Upper lobe of right lung (tissue), 1 donor: Measurements from ENCODE around the gene SVIL. TPM values are rescaled to one million over a fixed set of nuclear protein-coding genes. Genes with fewer than 3 reads are reported as not detected.
"Not testable (repeated sequence)": the region's sequence is repeated elsewhere in the genome, so short reads cannot be mapped to it uniquely, and the experiment has no call there.

Source experiments
- ATAC-seq: fragments of 200-7000 bp; cut with Tn5 transposase; one replicate; pipeline ENCODE4 v1.9.1; 2020; ENCODE audit warnings: mild to moderate bottlenecking, moderate library complexity
- DNase-seq: peaks from one replicate; pipeline ENCODE4 v3.0.0-alpha.2; 2020
- H3K27ac ChIP-seq: fragments of 200-600 bp; one replicate; pipeline ENCODE4 v1.8.0; 2022
- H3K27me3 ChIP-seq: fragments of 200-600 bp; one replicate; pipeline ENCODE4 v1.8.0; 2022; ENCODE audit warnings: mild to moderate bottlenecking
- H3K36me3 ChIP-seq: fragments of 200-600 bp; one replicate; pipeline ENCODE4 v1.8.0; 2022
- H3K4me1 ChIP-seq: fragments of 200-600 bp; one replicate; pipeline ENCODE4 v1.8.0; 2022
- H3K4me3 ChIP-seq: fragments of 200-600 bp; one replicate; pipeline ENCODE4 v1.8.0; 2022; ENCODE audit warnings: mild to moderate bottlenecking
- H3K9me3 ChIP-seq: fragments of 200-600 bp; one replicate; pipeline ENCODE4 v1.8.0; 2022
- CTCF ChIP-seq: fragments of 200-600 bp; IDR thresholded peaks from one replicate; pipeline ENCODE4 v1.8.0; 2022; ENCODE audit warnings: antibody characterized with exemption
- intact Hi-C: fragments of 100-400 bp; cut with DNase I; formaldehyde crosslinking; loops from one replicate; pipeline ENCODE4 v1.11.0; 2022
- total RNA-seq: library from RNA; stranded (reverse); fragmentation: NEBNext Ultra II Directional; extraction: Animal tissue kit (Norgen Biotek cat#: 25700); gene quantifications from one replicate; pipeline ENCODE4 v1.2.1, GENCODE V29; 2021
- donor health status: DM: no; HTN: yes; CAD: no; lungs with severe emphysema.

Gene SVIL
- total RNA-seq, 1 donor from 2014 or later: 106 TPM

- Histone ChIP-seq H3K4me3 (no peak overlapping the region), H3K9me3 (no peaks in the 10 kb centered on the region), H3K36me3 (peaks cover 80% of the 10 kb centered on the region), H3K4me1 (no peaks in the 10 kb centered on the region), H3K27me3 (no peaks in the 10 kb centered on the region), H3K27ac (no peak overlapping the region)
- ATAC-seq (no peak), DNase-seq (no peak)
- no peak for TF ChIP-seq CTCF
- intact Hi-C loops: no loop called here
Measured at GRCh38 chr10:29470843-29471543, 163.8 kb downstream of the SVIL start.

- DNase-seq: no peak
- no peak overlapping the region for H3K4me3 ChIP-seq
- intact Hi-C loops: no loop called here
Measured at GRCh38 chr10:29470355-29470705, 164.4 kb downstream of the SVIL start.

DNA sequence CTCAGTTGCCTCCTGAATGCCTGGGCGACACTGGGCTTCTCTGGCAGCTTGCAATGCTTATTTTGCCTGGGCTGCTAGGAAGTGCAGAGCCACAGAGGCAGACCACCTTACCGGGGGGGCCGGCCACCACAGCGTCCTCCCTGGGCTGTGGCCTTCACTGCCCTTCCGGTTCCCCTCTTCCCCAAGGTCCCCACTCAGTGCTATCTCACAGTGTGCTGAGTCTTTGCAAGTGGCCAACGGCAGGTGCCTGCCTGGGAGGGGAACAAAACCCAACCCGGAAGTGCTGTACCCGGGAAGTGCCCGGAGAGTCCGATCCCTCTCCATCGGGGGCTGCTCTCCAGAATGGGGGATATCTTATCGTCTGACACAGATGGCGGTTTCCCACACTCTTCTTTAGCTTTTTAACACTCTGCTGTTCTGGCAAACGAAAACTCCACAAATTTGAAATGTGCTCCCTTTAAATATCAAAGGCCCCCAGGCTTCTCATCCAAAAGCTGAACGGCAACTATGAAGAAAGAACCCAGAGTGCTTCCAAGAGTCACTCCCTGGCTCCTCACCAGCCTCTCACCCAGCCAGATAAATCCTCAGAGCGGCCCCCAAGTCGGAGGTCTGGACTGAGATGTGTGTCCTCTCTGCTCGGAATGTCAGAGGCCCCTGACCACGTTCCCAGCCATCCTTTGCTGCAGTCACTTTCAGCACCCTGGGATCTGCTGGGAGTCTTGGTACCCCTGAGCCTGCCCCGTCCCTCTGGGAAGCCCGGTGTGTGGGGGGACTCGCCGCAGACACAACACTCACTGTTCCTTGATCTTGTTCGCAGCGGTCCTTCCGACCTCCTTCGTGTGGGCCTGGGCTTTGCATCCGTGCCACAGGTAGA, 165.1 kb downstream of the SVIL start:
- no peaks in the 10 kb centered on the region for H3K9me3 ChIP-seq
- peaks cover 85% of the 10 kb centered on the region for H3K36me3 ChIP-seq
- H3K27ac ChIP-seq: no peak overlapping the region
- no peaks in the 10 kb centered on the region for H3K27me3 ChIP-seq
- ATAC-seq (peak; percentile 8), DNase-seq (no peak)
- intact Hi-C loops: no loop called here
- no peaks in the 10 kb centered on the region for H3K4me1 ChIP-seq
- no peak for TF ChIP-seq CTCF
- no peak overlapping the region for H3K4me3 ChIP-seq

More at GRCh38 chr10:29470355-29470705, 164.4 kb downstream of the SVIL start:
- Histone ChIP-seq H3K9me3 (no peaks in the 10 kb centered on the region), H3K36me3 (peaks cover 82% of the 10 kb centered on the region), H3K4me1 (no peaks in the 10 kb centered on the region), H3K27ac (no peak overlapping the region), H3K27me3 (no peaks in the 10 kb centered on the region)
- ATAC-seq: peak; percentile 30
- TF ChIP-seq CTCF: peak; percentile 24

- intact Hi-C loops: no loop called here
- DNase-seq (no peak), ATAC-seq (no peak)
- Histone ChIP-seq H3K4me1 (no peaks in the 10 kb centered on the region), H3K9me3 (no peaks in the 10 kb centered on the region), H3K36me3 (peaks cover 92% of the 10 kb centered on the region), H3K27ac (no peak overlapping the region), H3K4me3 (no peak overlapping the region), H3K27me3 (no peaks in the 10 kb centered on the region)
- TF ChIP-seq CTCF: no peak
Measured at GRCh38 chr10:29465384-29465783, 169.4 kb downstream of the SVIL start.

DNA sequence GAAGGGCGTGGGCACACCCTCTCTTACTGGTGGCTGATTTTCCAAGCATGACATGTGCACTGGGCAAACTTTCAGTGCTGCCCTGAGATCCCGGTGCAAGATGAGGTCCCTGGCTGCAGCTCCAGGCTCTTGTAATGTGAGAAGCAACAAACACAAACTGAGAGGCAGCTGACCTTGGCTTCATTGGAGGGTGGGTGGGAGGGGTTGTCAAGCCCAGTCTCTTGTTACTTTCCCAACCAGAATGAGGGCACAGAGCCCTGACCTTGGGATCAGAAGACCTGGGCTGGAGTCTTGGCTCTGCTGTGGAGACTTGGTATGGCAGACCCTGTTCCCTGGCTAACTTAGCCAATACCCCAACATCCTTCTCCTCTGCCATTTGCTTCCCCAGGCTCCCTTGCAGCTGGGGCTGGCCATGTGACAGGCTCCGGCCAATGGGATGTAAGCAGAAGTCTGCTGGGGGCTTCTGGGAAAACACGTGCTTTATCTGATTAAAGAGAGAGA, 170.1 kb downstream of the SVIL start:
- ATAC-seq, H3K4me3 ChIP-seq, H3K27me3 ChIP-seq, intact Hi-C loops, H3K9me3 ChIP-seq, H3K27ac ChIP-seq, DNase-seq, H3K4me1 ChIP-seq: not testable (repeated sequence)
- peaks cover 92% of the 10 kb centered on the region for H3K36me3 ChIP-seq

GRCh38 chr10:29461042-29461441, 173.7 kb downstream of the SVIL start:
- TF ChIP-seq CTCF: no peak
- DNase-seq (no peak), ATAC-seq (no peak)
- Histone ChIP-seq H3K9me3 (no peaks in the 10 kb centered on the region), H3K27me3 (no peaks in the 10 kb centered on the region), H3K4me1 (no peaks in the 10 kb centered on the region), H3K4me3 (no peak overlapping the region), H3K27ac (no peak overlapping the region), H3K36me3 (peaks cover 86% of the 10 kb centered on the region)
- intact Hi-C loops: no loop called here

DNA sequence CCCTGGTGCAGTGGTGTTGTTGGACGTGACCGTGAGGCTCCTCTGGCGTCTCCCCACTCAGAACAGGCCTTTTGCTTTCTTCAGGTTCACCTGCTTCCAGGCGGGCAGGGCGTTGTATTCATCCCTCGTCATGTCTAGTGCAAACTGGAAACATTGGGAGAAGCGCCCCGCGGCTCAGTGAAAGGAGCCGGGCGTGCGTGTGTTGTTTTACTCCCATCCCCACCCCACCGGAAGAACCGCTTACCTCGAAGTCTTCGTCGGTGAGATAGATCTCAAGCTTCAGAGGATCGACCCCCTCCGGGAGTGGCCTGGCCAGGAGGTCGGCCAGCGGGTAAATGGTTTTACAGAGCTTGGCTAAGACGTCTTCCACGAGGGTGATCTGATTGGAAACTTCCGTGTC, 176.6 kb downstream of the SVIL start:
- H3K4me1 ChIP-seq, H3K9me3 ChIP-seq, H3K27ac ChIP-seq, H3K27me3 ChIP-seq, H3K4me3 ChIP-seq, DNase-seq, intact Hi-C loops, ATAC-seq: not testable (repeated sequence)
- peaks cover 70% of the 10 kb centered on the region for H3K36me3 ChIP-seq
